Hepatocyte (in vitro differentiated cells): ENCODE measurements around the gene P2RX4.

Experiments
- CTCF ChIP-seq: fragments of 200-600 bp; sonication (generic); IDR thresholded peaks from 2 replicates; pipeline ENCODE4 v1.5.1; 2016; ENCODE audit warnings: antibody characterized with exemption, mild to moderate bottlenecking; ENCODE audit not compliant: poor library complexity
- EZH2 ChIP-seq: fragments of 200-600 bp; sonication (generic); IDR thresholded peaks from 2 replicates; pipeline ENCODE4 v1.6.1; 2016; ENCODE audit warnings: antibody characterized with exemption, mild to moderate bottlenecking, borderline replicate concordance

GRCh38 chr12:121182222-121182893 lies 27.6 kb upstream of the P2RX4 start:
- TF ChIP-seq CTCF (no peak), EZH2 (no peak)
